Measurements from ENCODE around the gene CACNA1E. TPM values are rescaled to one million over a fixed set of nuclear protein-coding genes. Genes with fewer than 3 reads are reported as not detected.

Gene CACNA1E
- total RNA-seq, 1 donor from 2014 or later, result 0.08 TPM

DNA sequence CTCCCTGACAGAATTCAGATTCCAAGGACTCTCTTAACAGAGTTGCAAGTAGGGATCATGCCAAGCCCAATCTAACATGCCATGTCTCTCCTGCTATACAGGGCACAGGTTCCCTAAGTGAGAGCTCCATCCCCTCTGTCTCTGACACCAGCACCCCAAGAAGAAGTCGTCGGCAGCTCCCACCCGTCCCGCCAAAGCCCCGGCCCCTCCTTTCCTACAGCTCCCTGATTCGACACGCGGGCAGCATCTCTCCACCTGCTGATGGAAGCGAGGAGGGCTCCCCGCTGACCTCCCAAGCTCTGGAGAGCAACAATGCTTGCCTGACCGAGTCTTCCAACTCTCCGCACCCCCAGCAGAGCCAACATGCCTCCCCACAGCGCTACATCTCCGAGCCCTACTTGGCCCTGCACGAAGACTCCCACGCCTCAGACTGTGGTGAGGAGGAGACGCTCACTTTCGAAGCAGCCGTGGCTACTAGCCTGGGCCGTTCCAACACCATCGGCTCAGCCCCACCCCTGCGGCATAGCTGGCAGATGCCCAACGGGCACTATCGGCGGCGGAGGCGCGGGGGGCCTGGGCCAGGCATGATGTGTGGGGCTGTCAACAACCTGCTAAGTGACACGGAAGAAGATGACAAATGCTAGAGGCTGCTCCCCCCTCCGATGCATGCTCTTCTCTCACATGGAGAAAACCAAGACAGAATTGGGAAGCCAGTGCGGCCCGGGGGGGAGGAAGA lies 315.0 kb downstream of the CACNA1E start:
- no peak for TF ChIP-seq CTCF (IDR thresholded peaks at IDR 0.05; ENCODE audit: insufficient read depth, low read length, poor library complexity, severe bottlenecking)
- H3K36me3 ChIP-seq (ENCODE audit: control insufficient read depth, insufficient read depth, low read length), result no peaks in the 10 kb centered on the region
- no peak for DNase-seq (ENCODE audit: low read depth)
- no peak overlapping the region for H3K4me3 ChIP-seq (ENCODE audit: low read depth, low read length)
- no peaks in the 10 kb centered on the region for H3K27me3 ChIP-seq (ENCODE audit: control insufficient read depth, insufficient read depth, low read length)

DNA sequence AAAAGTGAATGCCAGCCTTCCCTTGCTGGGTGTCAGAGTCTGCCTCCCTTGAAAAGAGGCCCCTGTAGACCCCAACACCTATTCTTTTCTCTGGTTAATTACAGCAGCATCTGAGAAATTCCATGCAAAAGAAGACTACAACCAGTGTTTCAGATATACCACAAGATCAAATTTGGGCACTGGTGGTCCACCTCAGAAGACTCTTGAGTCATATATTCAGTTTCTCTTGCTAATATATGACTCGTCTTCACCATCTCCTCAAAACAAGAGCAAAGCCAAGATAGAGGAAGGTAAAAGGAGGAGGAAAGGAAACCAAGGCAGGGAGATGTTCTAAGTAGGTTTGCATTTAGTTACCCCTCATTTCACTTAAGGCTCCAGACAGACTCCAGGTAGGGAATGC lies 318.3 kb downstream of the CACNA1E start:
- Histone ChIP-seq H3K27me3 (ENCODE audit: control insufficient read depth, insufficient read depth, low read length) (no peaks in the 10 kb centered on the region), H3K4me3 (ENCODE audit: low read depth, low read length) (no peak overlapping the region), H3K36me3 (ENCODE audit: control insufficient read depth, insufficient read depth, low read length) (no peaks in the 10 kb centered on the region)
- no peak for TF ChIP-seq CTCF (IDR thresholded peaks at IDR 0.05; ENCODE audit: insufficient read depth, low read length, poor library complexity, severe bottlenecking)
- no peak for DNase-seq (ENCODE audit: low read depth)

- Histone ChIP-seq H3K36me3 (ENCODE audit: control insufficient read depth, insufficient read depth, low read length) (no peaks in the 10 kb centered on the region), H3K27me3 (ENCODE audit: control insufficient read depth, insufficient read depth, low read length) (no peaks in the 10 kb centered on the region), H3K4me3 (ENCODE audit: low read depth, low read length) (no peak overlapping the region)
- no peak for TF ChIP-seq CTCF (IDR thresholded peaks at IDR 0.05; ENCODE audit: insufficient read depth, low read length, poor library complexity, severe bottlenecking)
- DNase-seq (ENCODE audit: low read depth), result no peak
Measured at GRCh38 chr1:181802466-181802865, 319.1 kb downstream of the CACNA1E start.

- no peaks in the 10 kb centered on the region for H3K27me3 ChIP-seq (ENCODE audit: control insufficient read depth, insufficient read depth, low read length)
- DNase-seq (ENCODE audit: low read depth), result no peak
- no peaks in the 10 kb centered on the region for H3K36me3 ChIP-seq (ENCODE audit: control insufficient read depth, insufficient read depth, low read length)
- H3K4me3 ChIP-seq (ENCODE audit: low read depth, low read length), result no peak overlapping the region
- no peak for TF ChIP-seq CTCF (IDR thresholded peaks at IDR 0.05; ENCODE audit: insufficient read depth, low read length, poor library complexity, severe bottlenecking)
Measured at GRCh38 chr1:181803421-181803820, 320.1 kb downstream of the CACNA1E start.

- DNase-seq (ENCODE audit: low read depth), result no peak
- TF ChIP-seq CTCF (IDR thresholded peaks at IDR 0.05; ENCODE audit: insufficient read depth, low read length, poor library complexity, severe bottlenecking), result no peak
- Histone ChIP-seq H3K36me3 (ENCODE audit: control insufficient read depth, insufficient read depth, low read length) (no peaks in the 10 kb centered on the region), H3K4me3 (ENCODE audit: low read depth, low read length) (no peak overlapping the region), H3K27me3 (ENCODE audit: control insufficient read depth, insufficient read depth, low read length) (no peaks in the 10 kb centered on the region)
Measured at GRCh38 chr1:181804989-181805388, 321.7 kb downstream of the CACNA1E start.

GRCh38 chr1:181806746-181807145 lies 323.4 kb downstream of the CACNA1E start:
- DNase-seq (ENCODE audit: low read depth), result no peak
- no peaks in the 10 kb centered on the region for H3K27me3 ChIP-seq (ENCODE audit: control insufficient read depth, insufficient read depth, low read length)
- H3K36me3 ChIP-seq (ENCODE audit: control insufficient read depth, insufficient read depth, low read length), result no peaks in the 10 kb centered on the region
- no peak for TF ChIP-seq CTCF (IDR thresholded peaks at IDR 0.05; ENCODE audit: insufficient read depth, low read length, poor library complexity, severe bottlenecking)
- H3K4me3 ChIP-seq (ENCODE audit: low read depth, low read length), result no peak overlapping the region
